GM12878 (cell line): ENCODE data around the gene MRPS25. TPM values are rescaled to one million over a fixed set of nuclear protein-coding genes. Genes with fewer than 3 reads are reported as not detected.

Experiments used
- ATAC-seq: fragments of 200-7000 bp; cut with Tn5 transposase; 3 replicates; pipeline ENCODE4 v1.9.1; 2020; ENCODE audit warnings: mild to moderate bottlenecking, moderate library complexity
- BruUV-seq: library from RNA; stranded (reverse); fragments of 400-500 nt; replicated peaks from 2 replicates; lab custom pipeline; 2021; lab: Mats Ljungman, UMichigan
- CTCF ChIA-PET: fragments of 300-600 bp; sonication (Branson Sonifier 250); formaldehyde crosslinking; extraction: SDS; loops from one replicate; lab custom pipeline; 2021; ENCODE audit warnings: inconsistent platforms; lab: Yijun Ruan, JAX
- POLR2A ChIA-PET: fragments of 350-600 bp; formaldehyde crosslinking; extraction: SDS; loops from one replicate; lab custom pipeline; 2021; ENCODE audit warnings: inconsistent platforms; lab: Charles Lee
- RAD21 ChIA-PET: fragments of 300-600 bp; sonication (Branson Sonifier 250); formaldehyde crosslinking; loops from one replicate; lab custom pipeline; 2023; ENCODE audit warnings: antibody characterized with exemption; ENCODE audit not compliant: unreplicated experiment; lab: Charles Lee
- SMC1A ChIA-PET: fragments of 300-600 bp; sonication (Branson Sonifier 250); formaldehyde crosslinking; loops from one replicate; lab custom pipeline; 2023; ENCODE audit not compliant: unreplicated experiment, uncharacterized antibody; lab: Charles Lee
- DNase-seq: peaks from one replicate; pipeline ENCODE4 v3.0.0-alpha.2; 2011; ENCODE audit warnings: low read depth, low spot score
- FAIRE-seq: peaks from 3 replicates; lab custom pipeline; 2011; peaks lifted over from hg19 to GRCh38; lab: Jason Lieb, UNC
- H2AFZ ChIP-seq: 2 replicates; pipeline ENCODE4 v1.6.0; 2011; ENCODE audit warnings: low read depth, low read length, control low read depth; ENCODE audit not compliant: control insufficient read depth
- H3K27ac ChIP-seq: 2 replicates; pipeline ENCODE4 v1.5.1; 2011; ENCODE audit warnings: control low read depth; ENCODE audit not compliant: control insufficient read depth, insufficient read depth
- H3K27me3 ChIP-seq, 2 experiments: replicated peaks in 1 of 2; 2 replicates each; pipeline versions ENCODE4 v1.6.0 to v1.6.1; 2011; ENCODE audit warnings: low read length in 1 of 2; ENCODE audit not compliant: control insufficient read depth in 2 of 2, insufficient read depth in 2 of 2
- H3K36me3 ChIP-seq, 2 experiments: 2 replicates each; pipeline ENCODE4 v1.5.1; 2011; ENCODE audit warnings: low read length in 1 of 2; ENCODE audit not compliant: control insufficient read depth in 2 of 2, insufficient read depth in 2 of 2
- H3K4me1 ChIP-seq: 2 replicates; pipeline ENCODE4 v1.6.1; 2011; ENCODE audit warnings: mild to moderate bottlenecking, low read length, moderate library complexity, mixed read lengths; ENCODE audit not compliant: control insufficient read depth, insufficient read depth
- H3K4me2 ChIP-seq: 2 replicates; pipeline ENCODE4 v1.6.0; 2011; ENCODE audit warnings: control low read depth; ENCODE audit not compliant: control insufficient read depth, insufficient read depth
- H3K4me3 ChIP-seq: fragments of 200-600 bp; sonication (generic); 2 replicates; pipeline ENCODE4 v1.5.1; 2016
- H3K79me2 ChIP-seq: 2 replicates; pipeline ENCODE4 v1.6.0; 2011; ENCODE audit warnings: low read length; ENCODE audit not compliant: control insufficient read depth, insufficient read depth
- H3K9ac ChIP-seq: 2 replicates; pipeline ENCODE4 v1.8.0; 2011; ENCODE audit warnings: low read length, control low read depth, mixed read lengths; ENCODE audit not compliant: control insufficient read depth, insufficient read depth
- H3K9me3 ChIP-seq: replicated peaks from 3 replicates; pipeline ENCODE4 v1.5.1; 2011; ENCODE audit warnings: mild to moderate bottlenecking, low read length; ENCODE audit not compliant: control insufficient read depth, insufficient read depth
- H4K20me1 ChIP-seq: 2 replicates; pipeline ENCODE4 v1.6.0; 2011; ENCODE audit not compliant: control insufficient read depth, insufficient read depth
- DPF2 ChIP-seq: fragments of 450-650 bp; IDR thresholded peaks from 2 replicates; pipeline ENCODE4 v1.6.1; 2017; ENCODE audit warnings: mild to moderate bottlenecking
- HCFC1 ChIP-seq: fragments of 150-350 bp; IDR thresholded peaks from 2 replicates; pipeline ENCODE4 v1.6.1; 2014; ENCODE audit warnings: low read length
- IRF4 ChIP-seq: IDR thresholded peaks from 2 replicates; pipeline ENCODE4 v1.6.1; 2011; ENCODE audit warnings: low read depth, low read length
- KDM1A ChIP-seq: fragments of 200-600 bp; sonication (generic); IDR thresholded peaks from 2 replicates; pipeline ENCODE4 v1.6.1; 2016; ENCODE audit warnings: borderline replicate concordance
- PAX5 ChIP-seq: IDR thresholded peaks from 2 replicates; pipeline ENCODE4 v1.6.1; 2011; ENCODE audit warnings: low read depth, low read length, borderline replicate concordance
- PAX8 ChIP-seq: fragments of 450-650 bp; IDR thresholded peaks from 2 replicates; pipeline ENCODE4 v1.6.1; 2017; ENCODE audit warnings: mild to moderate bottlenecking, moderate library complexity
- POLR2AphosphoS2 ChIP-seq: IDR thresholded peaks from 2 replicates; pipeline ENCODE4 v1.6.1; 2011; ENCODE audit warnings: low read depth, mild to moderate bottlenecking, low read length, improper control_type of control experiment, moderate library complexity
- SIX5 ChIP-seq: IDR thresholded peaks from 2 replicates; pipeline ENCODE4 v1.6.1; 2011; ENCODE audit warnings: mild to moderate bottlenecking, low read depth, low read length, moderate library complexity; ENCODE audit not compliant: severe bottlenecking
- SMAD1 ChIP-seq: fragments of 450-650 bp; IDR thresholded peaks from 2 replicates; pipeline ENCODE4 v1.6.1; 2018; ENCODE audit warnings: mild to moderate bottlenecking, low read depth; ENCODE audit not compliant: partially characterized antibody
- SP1 ChIP-seq: IDR thresholded peaks from one replicate; pipeline ENCODE4 v1.6.1; 2011; ENCODE audit warnings: low read depth, low read length
- SREBF2 ChIP-seq: IDR thresholded peaks from 2 replicates; pipeline ENCODE4 v1.6.1; 2012; ENCODE audit warnings: mild to moderate bottlenecking, low read length
- SRF ChIP-seq, 2 experiments: IDR thresholded peaks; 2 replicates each; pipeline ENCODE4 v1.6.1; 2011; ENCODE audit warnings: low read depth in 2 of 2, low read length in 2 of 2, mild to moderate bottlenecking in 1 of 2, moderate library complexity in 1 of 2
- TARDBP ChIP-seq: IDR thresholded peaks from 2 replicates; pipeline ENCODE4 v1.6.1; 2016; ENCODE audit warnings: borderline replicate concordance
- TCF12 ChIP-seq: IDR thresholded peaks from 2 replicates; pipeline ENCODE4 v1.6.1; 2011; ENCODE audit warnings: low read depth, mild to moderate bottlenecking, low read length
- TCF3 ChIP-seq: IDR thresholded peaks from 2 replicates; pipeline ENCODE4 v1.6.1; 2012; ENCODE audit warnings: low read depth, mild to moderate bottlenecking, low read length, borderline replicate concordance; ENCODE audit not compliant: insufficient read depth
- ZNF274 ChIP-seq: IDR thresholded peaks from one replicate; pipeline ENCODE4 v1.8.0; 2011; ENCODE audit not compliant: insufficient read length, insufficient read depth
- ZNF687 ChIP-seq: fragments of 450-650 bp; IDR thresholded peaks from 2 replicates; pipeline ENCODE4 v1.6.1; 2017; ENCODE audit warnings: mild to moderate bottlenecking, moderate library complexity
- ZZZ3 ChIP-seq: IDR thresholded peaks from 2 replicates; pipeline ENCODE4 v1.6.1; 2011; ENCODE audit warnings: low read depth; ENCODE audit not compliant: control insufficient read depth, insufficient read length
- WGBS: methylation state at CpG from one replicate; pipeline ENCODE4 v1.1.6; 2016; ENCODE audit warnings: low lambda C conversion rate; ENCODE audit not compliant: insufficient replicate concordance, insufficient coverage; ENCODE audit errors: missing lambda C conversion rate; 5-methylcytosine and 5-hydroxymethylcytosine counted together
- in situ Hi-C: fragments of 300-500 bp; cut with MboI; formaldehyde crosslinking; loops from 9 replicates; pipeline ENCODE4 v1.14.3; 2018; ENCODE audit warnings: mixed read lengths
- intact Hi-C: fragments of 100-400 bp; cut with micrococcal nuclease; formaldehyde crosslinking; loops from one replicate; pipeline ENCODE4 v1.14.2; 2022; ENCODE audit not compliant: unreplicated experiment
- polyA plus RNA-seq, 11 experiments: library from polyadenylated mRNA; depleted of rRNA in 4 of 11; unstranded in 6 of 11; stranded (reverse) in 5 of 11; fragments of >200 nt; fragmentation: Nextera tagmentation in 4 of 11; fragmentation: Illumina TruSeq in 1 of 11; extraction: Ambion mirVana in 4 of 11; extraction: Trizol in 1 of 11; gene quantifications; 1 replicate in 1 of 11; 2 replicates in 10 of 11; pipeline versions ENCODE4 v1.2.1 to v1.2.3, GENCODE V29; 2011 to 2016; ENCODE audit warnings: inconsistent platforms in 2 of 11, missing spikeins in 2 of 11, low read depth in 1 of 11
- total RNA-seq, 4 experiments: library from RNA; depleted of rRNA in 3 of 4; stranded (reverse); fragments of >200 nt in 3 of 4; fragmentation: Illumina TruSeq in 1 of 4; extraction: Trizol in 1 of 4; gene quantifications; 2 replicates each; pipeline versions ENCODE4 v1.2.1 to v1.2.3, GENCODE V29; 2013 to 2021

The MRPS25 gene
- total and polyA plus RNA-seq, 10 of the 15 experiments (the other 5 are each of a cell fraction or from before 2014, with no cell fraction given): 17.0 to 114 (median 62.2) TPM

GRCh38 chr3:15032650-15033049 lies 32.5 kb downstream of the MRPS25 start:
- no TSS peak for BruUV-seq
- 98% methylated on average over 2 of the region's 2 CpGs for WGBS
- CTCF ChIA-PET: no interaction called here

GRCh38 chr3:15029625-15030024 lies 35.5 kb downstream of the MRPS25 start:
- Histone ChIP-seq H3K9ac (no peak overlapping the region), H3K27me3 (no peaks in the 10 kb centered on the region), H2AFZ (no peak overlapping the region), H3K4me2 (no peak overlapping the region), H3K36me3 (peaks cover 21 to 40% of the 10 kb centered on the region in 2 experiments; a peak in 3 of 4 replicates), H3K4me3 (no peak overlapping the region), H3K79me2 (no peaks in the 10 kb centered on the region), H4K20me1 (no peaks in the 10 kb centered on the region), H3K9me3 (no peaks in the 10 kb centered on the region), H3K4me1 (no peaks in the 10 kb centered on the region), H3K27ac (no peak overlapping the region)
- no TSS peak for BruUV-seq
- ChIA-PET RAD21 (interaction anchor here (1.2 kb wide), 1 partner anchor 22 kb away, joined by 3 read pairs; no protein-coding TSS in a partner anchor), POLR2A (no interaction called here), SMC1A (interaction anchor here (0.6 kb wide), 1 partner anchor 80 kb away, joined by 3 read pairs; no protein-coding TSS in a partner anchor), CTCF (interaction anchor here (0.6 to 1.9 kb wide), 3 partner anchors 74 to 108 kb away, joined by 3 to 5 read pairs (median 4); no protein-coding TSS in a partner anchor)
- in situ Hi-C loops (no loop called here), intact Hi-C loops (no loop called here)
- DNase-seq: no peak
- ATAC-seq: no peak
- TF ChIP-seq POLR2AphosphoS2 (no peak), SIX5 (no peak), HCFC1 (no peak), SRF (IDR thresholded peaks at IDR 0.05; ENCODE audit: low read depth in 2 of 2, low read length in 2 of 2) (no peak), ZNF687 (no peak), KDM1A (no peak), SP1 (no peak), PAX8 (no peak), ZNF274 (no peak), IRF4 (no peak), TCF12 (no peak), DPF2 (no peak), TCF3 (no peak)
- no peak for FAIRE-seq

More at GRCh38 chr3:15032650-15033049, 32.5 kb downstream of the MRPS25 start:
- RAD21 ChIA-PET: no interaction called here
- Histone ChIP-seq H3K4me2 (no peak overlapping the region), H3K9ac (no peak overlapping the region), H3K36me3 (peaks cover 18 to 46% of the 10 kb centered on the region in 2 experiments), H3K9me3 (no peaks in the 10 kb centered on the region), H3K79me2 (no peaks in the 10 kb centered on the region), H3K4me1 (no peaks in the 10 kb centered on the region), H3K27ac (no peak overlapping the region), H4K20me1 (no peaks in the 10 kb centered on the region), H2AFZ (no peak overlapping the region), H3K27me3 (no peaks in the 10 kb centered on the region), H3K4me3 (no peak overlapping the region)
- TF ChIP-seq ZZZ3 (no peak), SREBF2 (no peak), PAX5 (no peak), TARDBP (no peak), SMAD1 (no peak)
- POLR2A ChIA-PET: no interaction called here
- DNase-seq: no peak
- in situ Hi-C loops (no loop called here), intact Hi-C loops (no loop called here)
- no peak for FAIRE-seq
- SMC1A ChIA-PET: no interaction called here
- no peak for ATAC-seq
